ENCODE data around the gene LRP8.
"Not testable (repeated sequence)": the region's sequence is repeated elsewhere in the genome, so short reads cannot be mapped to it uniquely, and the experiment has no call there.

The LRP8 gene

GRCh38 chr1:53206083-53206685 is 121.7 kb downstream of the LRP8 start:
- not testable (repeated sequence) for DNase-seq

- DNase-seq = not testable (repeated sequence)
Observed at GRCh38 chr1:53205496-53205895, 122.4 kb downstream of the LRP8 start.

GRCh38 chr1:53203466-53203865 is 124.4 kb downstream of the LRP8 start:
- no peak for DNase-seq

DNA sequence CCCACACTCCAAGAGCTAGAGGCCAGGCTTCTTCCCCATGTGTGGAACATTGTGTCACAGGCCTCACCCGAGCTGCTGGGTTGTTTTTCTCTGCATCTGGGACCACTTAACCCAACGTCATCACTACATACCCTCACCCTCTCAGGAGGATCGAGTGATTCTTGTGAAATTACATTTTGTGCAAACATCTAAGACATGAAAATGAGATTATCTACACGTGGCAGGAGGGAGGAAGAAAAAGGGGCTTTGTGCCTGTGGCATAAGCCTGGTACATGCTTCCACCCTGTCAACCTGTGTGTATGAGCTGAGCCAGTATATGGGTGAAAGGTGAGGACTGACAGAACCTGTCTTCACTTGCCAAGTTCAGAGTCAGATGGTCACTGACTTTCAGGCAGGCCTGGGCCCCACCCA is 129.6 kb downstream of the LRP8 start:
- DNase-seq = no peak

DNA sequence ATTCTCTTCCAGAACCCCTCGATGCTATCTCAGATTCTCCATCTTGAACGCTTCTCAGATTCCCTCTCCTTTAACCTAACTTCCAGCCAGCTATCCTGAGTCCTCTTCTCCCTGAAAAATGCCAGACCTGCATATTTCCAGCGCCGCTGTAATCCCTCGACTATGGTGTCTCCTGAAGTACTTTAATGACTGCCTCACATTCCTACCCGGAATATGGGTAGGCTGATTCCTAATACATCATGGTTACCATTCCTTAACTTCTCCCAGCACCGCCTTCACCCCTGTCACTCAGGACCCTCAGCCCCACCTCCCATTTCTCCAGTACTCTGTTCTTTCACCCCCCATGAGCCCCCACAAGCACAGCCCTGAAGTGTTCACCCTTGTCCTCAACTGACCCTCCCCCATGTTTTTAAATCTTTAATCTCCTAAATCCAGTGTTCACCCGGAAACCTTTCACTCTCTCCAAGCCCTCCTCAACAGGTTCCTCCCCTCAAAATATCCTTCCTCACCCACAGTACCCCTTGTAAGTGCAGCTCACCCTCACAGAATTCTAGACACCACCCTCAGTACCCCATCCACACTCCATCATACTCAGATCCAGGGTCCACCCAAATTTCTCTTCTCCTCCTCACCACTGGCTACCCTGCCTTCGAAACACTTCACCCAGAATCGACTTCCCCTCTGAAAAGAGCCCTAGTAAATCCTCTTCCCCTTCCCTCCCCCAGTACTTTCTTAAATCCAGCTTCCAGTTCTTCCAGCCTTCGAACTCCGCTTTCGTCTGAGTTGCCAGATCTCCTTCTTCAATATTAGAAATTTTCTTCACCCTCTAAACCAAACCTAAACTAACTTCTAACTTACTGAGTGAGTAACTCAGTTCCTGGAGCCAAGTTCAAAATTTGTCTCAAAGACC is 130.3 kb downstream of the LRP8 start:
- DNase-seq = peak; percentile 32 to 42

GRCh38 chr1:53196485-53197290 is 131.2 kb downstream of the LRP8 start, which contains the start of gene CPT2:
TSS of gene CPT2 (plus strand) at chr1:53196824. CDS start at chr1:53196944, 120 bp downstream.
- peak; percentile 88 to 93 for DNase-seq

GRCh38 chr1:53196017-53196484 is 131.8 kb downstream of the LRP8 start:
- DNase-seq = no peak

DNA sequence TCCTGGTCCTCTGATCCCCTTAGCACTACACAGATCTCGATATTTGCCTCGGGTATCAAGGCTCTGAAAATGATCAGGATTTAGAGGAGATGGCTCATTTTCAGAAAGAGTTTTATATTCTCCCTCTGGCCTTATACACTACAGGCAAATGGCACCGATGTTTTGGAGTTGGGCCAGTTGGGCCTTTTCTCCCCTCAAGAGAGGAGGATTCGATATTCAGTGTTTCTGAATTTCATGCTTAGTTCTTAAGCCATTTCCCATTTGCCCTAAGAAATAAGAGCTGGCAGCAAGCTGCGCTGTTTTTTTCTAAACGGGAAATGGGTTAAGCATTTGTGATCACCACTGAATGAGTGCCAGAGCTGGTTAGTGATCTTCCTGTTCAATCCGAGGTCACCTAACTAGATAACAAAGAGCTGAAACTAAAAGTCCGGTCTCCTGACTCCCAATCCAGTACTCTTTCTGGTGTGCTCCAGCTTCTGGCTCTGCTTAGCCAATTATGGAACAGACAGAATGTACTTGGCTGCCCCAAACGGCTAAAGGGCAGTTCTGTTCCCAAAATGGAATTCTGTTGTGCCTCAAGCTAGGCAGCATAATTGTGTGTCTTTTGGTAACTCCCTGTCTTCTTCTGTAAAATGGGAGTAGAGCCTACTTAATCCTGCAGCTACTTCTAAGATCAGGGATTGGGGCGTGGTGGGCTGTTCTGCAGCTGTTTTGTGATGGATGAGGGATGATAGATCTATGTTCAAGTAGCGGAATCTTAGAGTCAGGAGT is 132.4 kb downstream of the LRP8 start:
- DNase-seq = no peak

Data from AML-193 (cell line).